ENCODE data around the gene SLC1A2.

- TF ChIP-seq SUZ12 (IDR thresholded peaks at IDR 0.05) (no peak), TARDBP (IDR thresholded peaks at IDR 0.05) (no peak), BHLHE40 (IDR thresholded peaks at IDR 0.05; ENCODE audit: borderline replicate concordance) (no peak), NFRKB (IDR thresholded peaks at IDR 0.05) (no peak), PKNOX1 (IDR thresholded peaks at IDR 0.05) (no peak)
Measured at GRCh38 chr11:35256296-35256695, 163.1 kb downstream of the SLC1A2 start.

Data from HEK293T (cell line).